ENCODE data around the gene SLC7A10.

GRCh38 chr19:33167438-33167837, 58.2 kb downstream of the SLC7A10 start:
- TF ChIP-seq POLR2AphosphoS5 (IDR thresholded peaks at IDR 0.05) (no peak), EZH2 (IDR thresholded peaks at IDR 0.05; ENCODE audit: borderline replicate concordance, insufficient read depth, low read length, poor library complexity, severe bottlenecking) (no peak), CTCF (IDR thresholded peaks at IDR 0.05; ENCODE audit: poor library complexity, severe bottlenecking) (no peak), SMC3 (conservative IDR thresholded peaks at IDR 0.05; ENCODE audit: poor library complexity) (no peak), RAD21 (conservative IDR thresholded peaks at IDR 0.05) (no peak), EP300 (conservative IDR thresholded peaks at IDR 0.05; ENCODE audit: poor library complexity, severe bottlenecking) (no peak), MXI1 (conservative IDR thresholded peaks at IDR 0.05; ENCODE audit: poor library complexity, severe bottlenecking) (no peak), TAF1 (IDR thresholded peaks at IDR 0.05; ENCODE audit: low read depth) (no peak)

All from neural cell (in vitro differentiated cells).